ENCODE results near the gene DYRK2.

- no peak for TF ChIP-seq FOS (IDR thresholded peaks at IDR 0.05; ENCODE audit: borderline replicate concordance, extremely low read depth, insufficient read length)
- no peak for TF ChIP-seq MLLT1 (IDR thresholded peaks at IDR 0.05)
- TF ChIP-seq, protein P1, sequence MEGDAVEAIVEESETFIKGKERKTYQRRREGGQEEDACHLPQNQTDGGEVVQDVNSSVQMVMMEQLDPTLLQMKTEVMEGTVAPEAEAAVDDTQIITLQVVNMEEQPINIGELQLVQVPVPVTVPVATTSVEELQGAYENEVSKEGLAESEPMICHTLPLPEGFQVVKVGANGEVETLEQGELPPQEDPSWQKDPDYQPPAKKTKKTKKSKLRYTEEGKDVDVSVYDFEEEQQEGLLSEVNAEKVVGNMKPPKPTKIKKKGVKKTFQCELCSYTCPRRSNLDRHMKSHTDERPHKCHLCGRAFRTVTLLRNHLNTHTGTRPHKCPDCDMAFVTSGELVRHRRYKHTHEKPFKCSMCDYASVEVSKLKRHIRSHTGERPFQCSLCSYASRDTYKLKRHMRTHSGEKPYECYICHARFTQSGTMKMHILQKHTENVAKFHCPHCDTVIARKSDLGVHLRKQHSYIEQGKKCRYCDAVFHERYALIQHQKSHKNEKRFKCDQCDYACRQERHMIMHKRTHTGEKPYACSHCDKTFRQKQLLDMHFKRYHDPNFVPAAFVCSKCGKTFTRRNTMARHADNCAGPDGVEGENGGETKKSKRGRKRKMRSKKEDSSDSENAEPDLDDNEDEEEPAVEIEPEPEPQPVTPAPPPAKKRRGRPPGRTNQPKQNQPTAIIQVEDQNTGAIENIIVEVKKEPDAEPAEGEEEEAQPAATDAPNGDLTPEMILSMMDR (IDR thresholded peaks at IDR 0.05 in 2 of 3, conservative IDR thresholded peaks at IDR 0.05 in 1 of 3; ENCODE audit: control insufficient read depth in 2 of 3, extremely low read depth in 1 of 3, insufficient read depth in 1 of 3, low read depth in 3 of 3, low read length in 3 of 3) = no peak
- no peak for TF ChIP-seq FOXM1 (IDR thresholded peaks at IDR 0.05; ENCODE audit: low read depth, low read length)
- TF ChIP-seq, protein P2, sequence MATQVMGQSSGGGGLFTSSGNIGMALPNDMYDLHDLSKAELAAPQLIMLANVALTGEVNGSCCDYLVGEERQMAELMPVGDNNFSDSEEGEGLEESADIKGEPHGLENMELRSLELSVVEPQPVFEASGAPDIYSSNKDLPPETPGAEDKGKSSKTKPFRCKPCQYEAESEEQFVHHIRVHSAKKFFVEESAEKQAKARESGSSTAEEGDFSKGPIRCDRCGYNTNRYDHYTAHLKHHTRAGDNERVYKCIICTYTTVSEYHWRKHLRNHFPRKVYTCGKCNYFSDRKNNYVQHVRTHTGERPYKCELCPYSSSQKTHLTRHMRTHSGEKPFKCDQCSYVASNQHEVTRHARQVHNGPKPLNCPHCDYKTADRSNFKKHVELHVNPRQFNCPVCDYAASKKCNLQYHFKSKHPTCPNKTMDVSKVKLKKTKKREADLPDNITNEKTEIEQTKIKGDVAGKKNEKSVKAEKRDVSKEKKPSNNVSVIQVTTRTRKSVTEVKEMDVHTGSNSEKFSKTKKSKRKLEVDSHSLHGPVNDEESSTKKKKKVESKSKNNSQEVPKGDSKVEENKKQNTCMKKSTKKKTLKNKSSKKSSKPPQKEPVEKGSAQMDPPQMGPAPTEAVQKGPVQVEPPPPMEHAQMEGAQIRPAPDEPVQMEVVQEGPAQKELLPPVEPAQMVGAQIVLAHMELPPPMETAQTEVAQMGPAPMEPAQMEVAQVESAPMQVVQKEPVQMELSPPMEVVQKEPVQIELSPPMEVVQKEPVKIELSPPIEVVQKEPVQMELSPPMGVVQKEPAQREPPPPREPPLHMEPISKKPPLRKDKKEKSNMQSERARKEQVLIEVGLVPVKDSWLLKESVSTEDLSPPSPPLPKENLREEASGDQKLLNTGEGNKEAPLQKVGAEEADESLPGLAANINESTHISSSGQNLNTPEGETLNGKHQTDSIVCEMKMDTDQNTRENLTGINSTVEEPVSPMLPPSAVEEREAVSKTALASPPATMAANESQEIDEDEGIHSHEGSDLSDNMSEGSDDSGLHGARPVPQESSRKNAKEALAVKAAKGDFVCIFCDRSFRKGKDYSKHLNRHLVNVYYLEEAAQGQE (IDR thresholded peaks at IDR 0.05; ENCODE audit: low read depth, low read length) = no peak
- no peak for TF ChIP-seq NFYA (IDR thresholded peaks at IDR 0.05; ENCODE audit: borderline replicate concordance, low read depth, low read length)
- TF ChIP-seq PBX3 (IDR thresholded peaks at IDR 0.05; ENCODE audit: insufficient replicate concordance, low read depth, low read length) = no peak
- no peak for TF ChIP-seq SUPT20H (IDR thresholded peaks at IDR 0.05; ENCODE audit: borderline replicate concordance, control insufficient read depth, low read depth, low read length)
- TF ChIP-seq ATF7 (IDR thresholded peaks at IDR 0.05; ENCODE audit: low read depth) = no peak
- TF ChIP-seq ESRRA (IDR thresholded peaks at IDR 0.05; ENCODE audit: low read length) = no peak
- TF ChIP-seq POLR2A (IDR thresholded peaks at IDR 0.05; ENCODE audit: low read depth, low read length) = no peak
- TF ChIP-seq NFXL1 (IDR thresholded peaks at IDR 0.05; ENCODE audit: borderline replicate concordance) = no peak
- no peak for TF ChIP-seq NBN (IDR thresholded peaks at IDR 0.05)
- no peak for TF ChIP-seq SMAD1 (IDR thresholded peaks at IDR 0.05; ENCODE audit: low read depth, partially characterized antibody)
Measured at GRCh38 chr12:67669217-67669933, 20.8 kb downstream of the DYRK2 start.
